Measurements from ENCODE around the gene PDE1C.

DNA sequence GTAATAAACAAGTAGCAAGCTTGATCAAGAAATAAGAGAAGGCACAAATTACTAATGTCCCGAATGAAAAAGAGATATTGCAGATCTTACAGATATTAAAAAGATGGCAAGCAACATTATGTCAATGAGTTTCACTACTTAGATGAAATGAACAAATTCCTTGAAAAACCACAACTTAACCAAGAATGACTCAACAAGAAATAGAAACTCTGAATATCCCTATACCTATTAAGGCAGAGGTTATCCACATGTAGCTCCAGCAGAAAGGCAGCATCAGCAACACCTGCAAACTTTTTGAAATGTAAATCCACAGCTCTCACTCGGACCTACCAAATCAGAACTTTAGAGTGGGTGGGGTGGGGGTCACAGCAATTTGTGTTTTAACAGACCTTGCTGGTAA lies 33.6 kb downstream of the PDE1C start:
- TF ChIP-seq L3MBTL2 (conservative IDR thresholded peaks at IDR 0.05) (no peak), SUZ12 (IDR thresholded peaks at IDR 0.05) (no peak), ZNF384 (IDR thresholded peaks at IDR 0.05) (no peak), CTBP1 (IDR thresholded peaks at IDR 0.05; ENCODE audit: borderline replicate concordance) (no peak), BHLHE40 (IDR thresholded peaks at IDR 0.05; ENCODE audit: borderline replicate concordance) (no peak), ELF4 (IDR thresholded peaks at IDR 0.05) (no peak), FOXA1 (IDR thresholded peaks at IDR 0.05) (no peak), SP1 (IDR thresholded peaks at IDR 0.05) (no peak)
